Activated CD8-positive, alpha-beta T cell treated with anti-CD3 and anti-CD28 coated beads for 36 hours (primary cell): Measurements from ENCODE around the gene RNF133. TPM values are rescaled to one million over a fixed set of nuclear protein-coding genes. Genes with fewer than 3 reads are reported as not detected.

Experiments used
- ATAC-seq: fragments of 200-7000 bp; cut with Tn5 transposase; one replicate; pipeline ENCODE4 v1.10.0; 2021; ENCODE audit warnings: mild to moderate bottlenecking, moderate library complexity
- CTCF ChIA-PET: fragments of 350-600 bp; sonication (Branson Sonifier 250); formaldehyde crosslinking; loops from one replicate; lab custom pipeline; 2021; ENCODE audit warnings: antibody characterized with exemption; lab: Charles Lee
- POLR2A ChIA-PET: fragments of 350-600 bp; sonication (Branson Sonifier 250); formaldehyde crosslinking; loops from one replicate; lab custom pipeline; 2021; ENCODE audit warnings: antibody characterized with exemption; lab: Charles Lee
- DNase-seq: peaks from one replicate; pipeline ENCODE4 v3.0.0-alpha.2; 2020
- H3K27ac Mint-ChIP-seq: one replicate; pipeline ENCODE4 v1.8.0; 2021; ENCODE audit warnings: mild to moderate bottlenecking, mixed read lengths
- H3K27me3 Mint-ChIP-seq: one replicate; pipeline ENCODE4 v1.8.0; 2021; ENCODE audit warnings: mixed read lengths
- H3K36me3 Mint-ChIP-seq: one replicate; pipeline ENCODE4 v1.8.0; 2021; ENCODE audit warnings: low read depth, mixed read lengths
- H3K4me1 Mint-ChIP-seq: one replicate; pipeline ENCODE4 v1.8.0; 2021; ENCODE audit warnings: low read depth, mixed read lengths
- H3K4me3 Mint-ChIP-seq: one replicate; pipeline ENCODE4 v1.8.0; 2021; ENCODE audit warnings: mild to moderate bottlenecking, moderate library complexity, mixed read lengths
- H3K9me3 Mint-ChIP-seq: one replicate; pipeline ENCODE4 v1.8.0; 2021; ENCODE audit warnings: mixed read lengths
- CTCF ChIP-seq: fragments of 200-600 bp; IDR thresholded peaks from one replicate; pipeline ENCODE4 v1.8.0; 2022; ENCODE audit warnings: antibody characterized with exemption, mild to moderate bottlenecking
- intact Hi-C: fragments of 100-400 bp; cut with micrococcal nuclease; formaldehyde crosslinking; loops from one replicate; pipeline ENCODE4 v1.10.0; 2022
- total RNA-seq, 2 experiments: library from RNA; stranded (reverse); gene quantifications; one replicate each; pipeline ENCODE4 v1.2.3, GENCODE V29; 2021

The RNF133 gene
- total RNA-seq, 2 experiments from 2014 or later, result not detected

- ChIA-PET CTCF (no interaction called here), POLR2A (no interaction called here)
- Mint-ChIP-seq H3K36me3 (no peaks in the 10 kb centered on the region), H3K4me3 (no peak overlapping the region), H3K27me3 (no peaks in the 10 kb centered on the region), H3K27ac (no peak overlapping the region), H3K9me3 (peaks cover 7% of the 10 kb centered on the region), H3K4me1 (no peaks in the 10 kb centered on the region)
- ATAC-seq, result no peak
- intact Hi-C loops, result no loop called here
- no peak for DNase-seq
- no peak for TF ChIP-seq CTCF
Observed at GRCh38 chr7:122706836-122707235, 7.9 kb upstream of the RNF133 start.

GRCh38 chr7:122702872-122703510 lies 4.1 kb upstream of the RNF133 start, which contains the start of gene RNF148:
Gene RNF148 (minus strand): TSS chr7:122702922. CDS start chr7:122702750, 172 bp downstream.
- no peak for TF ChIP-seq CTCF
- Mint-ChIP-seq H3K36me3 (no peaks in the 10 kb centered on the region), H3K4me1 (no peaks in the 10 kb centered on the region), H3K9me3 (peaks cover 7% of the 10 kb centered on the region), H3K4me3 (no peak within 1 kb of the TSS), H3K27me3 (no peaks in the 10 kb centered on the region), H3K27ac (no peak within 1 kb of the TSS)
- POLR2A ChIA-PET, result no interaction called here
- DNase-seq (no peak), ATAC-seq (no peak)
- CTCF ChIA-PET, result no interaction called here
- intact Hi-C loops, result no loop called here

- Mint-ChIP-seq H3K36me3 (no peaks in the 10 kb centered on the region), H3K9me3 (no peaks in the 10 kb centered on the region), H3K4me1 (no peaks in the 10 kb centered on the region), H3K4me3 (no peak overlapping the region), H3K27me3 (no peaks in the 10 kb centered on the region), H3K27ac (no peak overlapping the region)
- ChIA-PET CTCF (interaction anchor here (1.3 kb wide), 1 partner anchor 10 kb away, joined by 3 read pairs; no protein-coding TSS in a partner anchor), POLR2A (no interaction called here)
- intact Hi-C loops, result no loop called here
- DNase-seq (no peak), ATAC-seq (no peak)
- no peak for TF ChIP-seq CTCF
Observed at GRCh38 chr7:122695816-122696215, 3.1 kb downstream of the RNF133 start.

- Mint-ChIP-seq H3K4me3 (no peak overlapping the region), H3K9me3 (no peaks in the 10 kb centered on the region), H3K4me1 (no peaks in the 10 kb centered on the region), H3K27ac (no peak overlapping the region), H3K27me3 (no peaks in the 10 kb centered on the region), H3K36me3 (no peaks in the 10 kb centered on the region)
- no peak for DNase-seq
- CTCF ChIA-PET, result interaction anchor here (1.3 kb wide), 1 partner anchor 9 kb away, joined by 3 read pairs; no protein-coding TSS in a partner anchor
- TF ChIP-seq CTCF, result no peak
- ATAC-seq, result no peak
- POLR2A ChIA-PET, result no interaction called here
- intact Hi-C loops, result no loop called here
Observed at GRCh38 chr7:122694697-122695096, 4.2 kb downstream of the RNF133 start.

- no peaks in the 10 kb centered on the region for H3K27me3 Mint-ChIP-seq
- no peak overlapping the region for H3K4me3 Mint-ChIP-seq
- H3K36me3 Mint-ChIP-seq, result no peaks in the 10 kb centered on the region
- no peak overlapping the region for H3K27ac Mint-ChIP-seq
- no peak for TF ChIP-seq CTCF
- intact Hi-C loops, result no loop called here
- no peaks in the 10 kb centered on the region for H3K4me1 Mint-ChIP-seq
- ATAC-seq (no peak), DNase-seq (no peak)
- no peaks in the 10 kb centered on the region for H3K9me3 Mint-ChIP-seq
- CTCF ChIA-PET, result no interaction called here
- POLR2A ChIA-PET, result no interaction called here
Observed at GRCh38 chr7:122692769-122693309, 6.1 kb downstream of the RNF133 start.
